ENCODE measurements around the gene NEK11.

DNA sequence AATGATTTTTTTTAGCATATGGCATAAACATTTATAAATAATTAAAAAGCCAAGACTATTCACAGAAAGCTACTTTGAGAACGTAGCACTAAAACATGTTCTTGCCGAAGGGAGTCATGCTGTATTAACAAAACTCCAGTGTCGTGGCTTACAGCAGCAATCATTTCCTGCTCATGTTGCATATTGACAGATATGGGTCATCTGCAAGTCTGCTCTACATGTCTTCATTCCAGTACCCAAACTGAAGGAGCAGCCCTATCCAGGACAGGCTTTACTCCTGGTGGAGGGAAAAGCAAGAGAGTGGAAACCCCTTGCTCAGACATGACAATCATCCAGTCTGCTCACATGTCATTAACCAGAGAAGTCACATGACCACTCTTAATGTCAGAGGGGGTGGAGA is 87.6 kb downstream of the NEK11 start:
- TF ChIP-seq GATA2 (IDR thresholded peaks at IDR 0.05; ENCODE audit: low read depth, low read length) (no peak), GATA3 (IDR thresholded peaks at IDR 0.05; ENCODE audit: low read depth, low read length) (no peak)
